GM19372 (cell line): ENCODE data around the gene LIN28A.

ENCODE experiments used
- ATAC-seq: cut with Tn5 transposase; IDR thresholded peaks from one replicate; pipeline ENCODE4 v1.9.1; 2021; ENCODE audit warnings: mild to moderate bottlenecking, low read depth, moderate library complexity; ENCODE audit not compliant: unreplicated experiment

LIN28A gene

GRCh38 chr1:26477446-26478152, 67.0 kb downstream of the LIN28A start:
- no peak for ATAC-seq

GRCh38 chr1:26478159-26478558, 67.5 kb downstream of the LIN28A start:
- ATAC-seq: no peak

- ATAC-seq: no peak
These were observed 68.4 kb downstream of the LIN28A start for GRCh38 chr1:26478988-26479387.
